HFFc6 (cell line): ENCODE results near the gene TCHP. TPM values are rescaled to one million over a fixed set of nuclear protein-coding genes. Genes with fewer than 3 reads are reported as not detected.
A peak's percentile ranks its signal among the peaks of the same experiment; 100 is the strongest.

Experiments used
- DNase-seq: peaks from one replicate; pipeline ENCODE4 v3.0.0-alpha.2; 2018
- H3K27ac Mint-ChIP-seq: 2 replicates; pipeline ENCODE4 v1.8.0; 2020; ENCODE audit warnings: mild to moderate bottlenecking, mixed read lengths
- H3K27me3 Mint-ChIP-seq: 2 replicates; pipeline ENCODE4 v1.8.0; 2021; ENCODE audit warnings: mild to moderate bottlenecking, moderate library complexity, mixed read lengths; ENCODE audit not compliant: insufficient read depth
- H3K36me3 Mint-ChIP-seq: 2 replicates; pipeline ENCODE4 v1.8.0; 2021; ENCODE audit warnings: low read depth, mixed read lengths
- H3K4me1 Mint-ChIP-seq: 2 replicates; pipeline ENCODE4 v1.8.0; 2020; ENCODE audit warnings: low read depth, mixed read lengths
- H3K4me3 Mint-ChIP-seq: 2 replicates; pipeline ENCODE4 v1.8.0; 2020; ENCODE audit warnings: mild to moderate bottlenecking, moderate library complexity, mixed read lengths
- H3K9me3 Mint-ChIP-seq: 2 replicates; pipeline ENCODE4 v1.8.0; 2020; ENCODE audit warnings: mild to moderate bottlenecking, mixed read lengths
- CTCF ChIP-seq: fragments of 200-600 bp; sonication (generic); IDR thresholded peaks from 2 replicates; pipeline ENCODE4 v1.5.0; 2021; ENCODE audit warnings: antibody characterized with exemption, mild to moderate bottlenecking
- total RNA-seq, 6 experiments: library from RNA; stranded (reverse); fragmentation: NEBNext Ultra II Directional; extraction: Animal tissue kit (Norgen Biotek cat#: 25700); gene quantifications; 2 replicates in 1 of 6; 3 replicates in 5 of 6; pipeline ENCODE4 v1.2.3, GENCODE V29; 2021

Gene TCHP
- total RNA-seq, 6 experiments from 2014 or later: 15.0 to 21.0 (median 18.2) TPM

DNA sequence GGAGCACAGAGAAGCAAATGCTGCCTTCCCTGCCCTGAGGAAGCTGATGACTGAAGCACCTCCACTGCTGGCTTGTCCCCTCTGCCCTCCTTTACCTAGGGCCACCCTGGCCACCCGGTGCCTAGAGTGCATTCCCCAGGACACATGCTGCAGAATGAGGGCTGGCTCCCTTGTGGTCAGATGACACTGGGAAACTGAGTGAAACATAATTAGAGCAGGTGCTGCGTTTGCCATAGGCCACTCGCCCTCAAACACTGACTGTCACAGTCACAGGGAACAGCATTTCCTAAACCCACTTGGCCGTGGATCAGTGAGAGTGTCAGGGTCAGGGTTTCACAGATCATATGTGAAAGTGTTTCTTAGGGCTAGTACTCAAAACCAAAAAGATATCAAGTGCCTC, 16.0 kb downstream of the TCHP start:
- H3K4me1 Mint-ChIP-seq: no peaks in the 10 kb centered on the region; the same call in 1 of the 2 replicates
- no peaks in the 10 kb centered on the region for H3K9me3 Mint-ChIP-seq
- no peak for TF ChIP-seq CTCF
- no peak for DNase-seq
- no peaks in the 10 kb centered on the region; the same call in none of the 2 replicates for H3K27me3 Mint-ChIP-seq
- peaks cover 35% of the 10 kb centered on the region for H3K36me3 Mint-ChIP-seq
- H3K4me3 Mint-ChIP-seq: no peak overlapping the region
- no peak overlapping the region for H3K27ac Mint-ChIP-seq

- no peak for DNase-seq
- Mint-ChIP-seq H3K36me3 (peaks cover 34% of the 10 kb centered on the region), H3K4me1 (no peaks in the 10 kb centered on the region), H3K4me3 (no peak overlapping the region), H3K27me3 (peaks cover 1% of the 10 kb centered on the region), H3K27ac (no peak overlapping the region), H3K9me3 (no peaks in the 10 kb centered on the region)
- no peak for TF ChIP-seq CTCF
Observed at GRCh38 chr12:109919456-109919855, 19.4 kb downstream of the TCHP start.

GRCh38 chr12:109920261-109920780, 20.2 kb downstream of the TCHP start:
- Mint-ChIP-seq H3K36me3 (peaks cover 33% of the 10 kb centered on the region), H3K27ac (no peak overlapping the region; the same call in 1 of the 2 replicates), H3K4me3 (no peak overlapping the region), H3K4me1 (no peaks in the 10 kb centered on the region), H3K9me3 (no peaks in the 10 kb centered on the region), H3K27me3 (peaks cover 1% of the 10 kb centered on the region)
- DNase-seq: peak; percentile 2
- TF ChIP-seq CTCF: no peak; the same call in 1 of the 2 replicates

DNA sequence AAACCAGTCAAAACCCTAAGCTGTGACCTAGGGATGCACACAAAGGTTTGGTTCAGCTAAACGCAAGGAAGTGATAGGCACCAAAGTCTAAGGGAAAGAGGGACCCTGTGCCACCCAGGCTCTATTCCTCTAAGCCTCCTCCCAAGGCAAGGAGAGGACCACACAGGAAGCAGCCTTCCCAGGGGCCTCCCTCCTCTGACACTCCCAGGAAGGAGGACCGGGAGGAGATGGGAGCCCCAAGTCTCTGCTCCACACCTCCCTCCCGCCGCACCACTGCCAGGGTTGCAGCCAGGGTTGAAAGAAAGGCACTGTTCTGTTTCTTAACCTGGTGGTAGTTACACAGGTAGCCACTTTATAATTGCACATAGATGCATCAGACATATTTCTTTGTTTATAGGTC, 21.9 kb downstream of the TCHP start:
- TF ChIP-seq CTCF: no peak
- no peak for DNase-seq
- H3K27me3 Mint-ChIP-seq: peaks cover 1% of the 10 kb centered on the region
- H3K4me1 Mint-ChIP-seq: no peaks in the 10 kb centered on the region
- H3K4me3 Mint-ChIP-seq: no peak overlapping the region
- no peaks in the 10 kb centered on the region for H3K9me3 Mint-ChIP-seq
- H3K27ac Mint-ChIP-seq: no peak overlapping the region
- H3K36me3 Mint-ChIP-seq: peaks cover 33% of the 10 kb centered on the region

DNA sequence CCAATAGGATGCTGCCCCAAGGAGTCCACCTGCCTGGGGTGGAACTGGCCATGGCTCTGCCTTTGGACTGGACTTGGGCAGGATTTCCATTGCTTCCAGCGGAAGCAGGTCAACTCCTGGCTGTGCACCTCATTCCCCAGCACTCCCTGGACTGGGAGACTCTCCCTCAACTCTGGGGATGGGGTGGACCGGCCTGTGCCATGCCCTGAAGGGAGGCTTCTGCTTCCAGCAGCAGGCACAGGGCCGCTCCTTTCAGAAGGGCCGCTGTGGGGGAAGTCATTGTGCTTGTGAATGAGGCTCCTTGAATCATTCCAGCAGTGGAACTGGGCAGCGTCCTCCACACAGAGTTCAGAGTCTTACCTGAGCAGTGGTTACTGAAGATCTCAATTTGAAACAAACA, 23.0 kb downstream of the TCHP start:
- peaks cover 35% of the 10 kb centered on the region for H3K36me3 Mint-ChIP-seq
- no peak overlapping the region for H3K27ac Mint-ChIP-seq
- TF ChIP-seq CTCF: no peak
- peaks cover 6% of the 10 kb centered on the region for H3K27me3 Mint-ChIP-seq
- H3K4me1 Mint-ChIP-seq: peaks cover 5% of the 10 kb centered on the region
- DNase-seq: no peak
- no peak overlapping the region for H3K4me3 Mint-ChIP-seq
- no peaks in the 10 kb centered on the region for H3K9me3 Mint-ChIP-seq
